OCI-LY3 (cell line): ENCODE measurements around the gene LIN7B.

Experiments
- EZH2phosphoT487 ChIP-seq: fragments of 200-600 bp; shearing (Covaris generic); IDR thresholded peaks from 2 replicates; pipeline ENCODE4 v1.6.1; 2018; ENCODE audit warnings: antibody characterized with exemption, mixed run types, low read depth
- TF ChIP-seq, protein P1 (sequence below): fragments of 200-600, 300-600 bp; sonication (generic); IDR thresholded peaks from 2 replicates; pipeline ENCODE4 v1.5.1; 2014; ENCODE audit warnings: antibody characterized with exemption, low read length, low read depth

DNA sequence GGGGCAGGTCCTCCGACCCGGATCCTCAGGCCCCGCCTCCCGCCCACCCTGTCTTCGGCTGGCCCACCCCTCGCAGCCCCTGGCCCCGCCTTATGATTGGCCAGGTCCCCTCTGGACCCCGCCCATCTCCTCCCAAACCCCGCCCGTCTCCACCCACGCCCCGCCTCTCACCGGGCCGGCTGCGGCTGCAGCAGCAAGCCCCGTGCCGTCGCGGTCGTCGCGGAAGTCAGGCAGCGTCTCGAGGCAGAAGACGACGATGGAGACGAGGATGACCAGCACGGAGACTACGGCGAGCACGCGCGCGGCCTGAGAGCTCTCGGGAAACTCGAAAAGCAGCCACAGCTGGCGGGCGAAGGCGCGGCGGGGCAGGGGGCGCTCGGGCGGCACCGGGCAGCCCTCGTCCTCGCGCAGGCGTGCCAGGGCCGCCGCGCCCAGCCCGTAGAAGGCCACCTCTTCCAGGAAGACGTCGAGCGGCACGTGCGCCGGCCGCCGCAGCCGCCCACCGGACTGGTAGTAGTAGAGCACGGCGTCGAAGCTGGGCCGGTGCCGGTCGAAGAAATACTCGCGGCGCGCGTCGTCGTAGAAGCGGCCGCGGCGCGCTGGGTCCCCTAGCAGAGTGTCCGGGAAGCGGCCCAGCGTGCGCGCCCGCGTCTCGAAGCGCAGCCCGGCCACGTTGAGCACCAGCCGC lies 42.2 kb upstream of the LIN7B start:
- TF ChIP-seq, protein P1, sequence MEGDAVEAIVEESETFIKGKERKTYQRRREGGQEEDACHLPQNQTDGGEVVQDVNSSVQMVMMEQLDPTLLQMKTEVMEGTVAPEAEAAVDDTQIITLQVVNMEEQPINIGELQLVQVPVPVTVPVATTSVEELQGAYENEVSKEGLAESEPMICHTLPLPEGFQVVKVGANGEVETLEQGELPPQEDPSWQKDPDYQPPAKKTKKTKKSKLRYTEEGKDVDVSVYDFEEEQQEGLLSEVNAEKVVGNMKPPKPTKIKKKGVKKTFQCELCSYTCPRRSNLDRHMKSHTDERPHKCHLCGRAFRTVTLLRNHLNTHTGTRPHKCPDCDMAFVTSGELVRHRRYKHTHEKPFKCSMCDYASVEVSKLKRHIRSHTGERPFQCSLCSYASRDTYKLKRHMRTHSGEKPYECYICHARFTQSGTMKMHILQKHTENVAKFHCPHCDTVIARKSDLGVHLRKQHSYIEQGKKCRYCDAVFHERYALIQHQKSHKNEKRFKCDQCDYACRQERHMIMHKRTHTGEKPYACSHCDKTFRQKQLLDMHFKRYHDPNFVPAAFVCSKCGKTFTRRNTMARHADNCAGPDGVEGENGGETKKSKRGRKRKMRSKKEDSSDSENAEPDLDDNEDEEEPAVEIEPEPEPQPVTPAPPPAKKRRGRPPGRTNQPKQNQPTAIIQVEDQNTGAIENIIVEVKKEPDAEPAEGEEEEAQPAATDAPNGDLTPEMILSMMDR: no peak
- TF ChIP-seq EZH2phosphoT487: no peak
